GM12878 (cell line): ENCODE measurements around the gene SARS1. TPM values are rescaled to one million over a fixed set of nuclear protein-coding genes. Genes with fewer than 3 reads are reported as not detected.
A peak's percentile ranks its signal among the peaks of the same experiment; 100 is the strongest.

Experiments
- ATAC-seq: fragments of 200-7000 bp; cut with Tn5 transposase; 3 replicates; pipeline ENCODE4 v1.9.1; 2020; ENCODE audit warnings: mild to moderate bottlenecking, moderate library complexity
- BruUV-seq: library from RNA; stranded (reverse); fragments of 400-500 nt; replicated peaks from 2 replicates; lab custom pipeline; 2021; lab: Mats Ljungman, UMichigan
- CTCF ChIA-PET: fragments of 300-600 bp; sonication (Branson Sonifier 250); formaldehyde crosslinking; extraction: SDS; loops from one replicate; lab custom pipeline; 2021; ENCODE audit warnings: inconsistent platforms; lab: Yijun Ruan, JAX
- POLR2A ChIA-PET: fragments of 350-600 bp; formaldehyde crosslinking; extraction: SDS; loops from one replicate; lab custom pipeline; 2021; ENCODE audit warnings: inconsistent platforms; lab: Charles Lee
- RAD21 ChIA-PET: fragments of 300-600 bp; sonication (Branson Sonifier 250); formaldehyde crosslinking; loops from one replicate; lab custom pipeline; 2023; ENCODE audit warnings: antibody characterized with exemption; ENCODE audit not compliant: unreplicated experiment; lab: Charles Lee
- SMC1A ChIA-PET: fragments of 300-600 bp; sonication (Branson Sonifier 250); formaldehyde crosslinking; loops from one replicate; lab custom pipeline; 2023; ENCODE audit not compliant: unreplicated experiment, uncharacterized antibody; lab: Charles Lee
- DNase-seq: peaks from one replicate; pipeline ENCODE4 v3.0.0-alpha.2; 2011; ENCODE audit warnings: low read depth, low spot score
- FAIRE-seq: peaks from 3 replicates; lab custom pipeline; 2011; peaks lifted over from hg19 to GRCh38; lab: Jason Lieb, UNC
- H2AFZ ChIP-seq: 2 replicates; pipeline ENCODE4 v1.6.0; 2011; ENCODE audit warnings: low read depth, low read length, control low read depth; ENCODE audit not compliant: control insufficient read depth
- H3K27ac ChIP-seq: 2 replicates; pipeline ENCODE4 v1.5.1; 2011; ENCODE audit warnings: control low read depth; ENCODE audit not compliant: control insufficient read depth, insufficient read depth
- H3K27me3 ChIP-seq, 2 experiments: replicated peaks in 1 of 2; 2 replicates each; pipeline versions ENCODE4 v1.6.0 to v1.6.1; 2011; ENCODE audit warnings: low read length in 1 of 2; ENCODE audit not compliant: control insufficient read depth in 2 of 2, insufficient read depth in 2 of 2
- H3K36me3 ChIP-seq, 2 experiments: 2 replicates each; pipeline ENCODE4 v1.5.1; 2011; ENCODE audit warnings: low read length in 1 of 2; ENCODE audit not compliant: control insufficient read depth in 2 of 2, insufficient read depth in 2 of 2
- H3K4me1 ChIP-seq: 2 replicates; pipeline ENCODE4 v1.6.1; 2011; ENCODE audit warnings: mild to moderate bottlenecking, low read length, moderate library complexity, mixed read lengths; ENCODE audit not compliant: control insufficient read depth, insufficient read depth
- H3K4me2 ChIP-seq: 2 replicates; pipeline ENCODE4 v1.6.0; 2011; ENCODE audit warnings: control low read depth; ENCODE audit not compliant: control insufficient read depth, insufficient read depth
- H3K4me3 ChIP-seq: fragments of 200-600 bp; sonication (generic); 2 replicates; pipeline ENCODE4 v1.5.1; 2016
- H3K79me2 ChIP-seq: 2 replicates; pipeline ENCODE4 v1.6.0; 2011; ENCODE audit warnings: low read length; ENCODE audit not compliant: control insufficient read depth, insufficient read depth
- H3K9ac ChIP-seq: 2 replicates; pipeline ENCODE4 v1.8.0; 2011; ENCODE audit warnings: low read length, control low read depth, mixed read lengths; ENCODE audit not compliant: control insufficient read depth, insufficient read depth
- H3K9me3 ChIP-seq: replicated peaks from 3 replicates; pipeline ENCODE4 v1.5.1; 2011; ENCODE audit warnings: mild to moderate bottlenecking, low read length; ENCODE audit not compliant: control insufficient read depth, insufficient read depth
- H4K20me1 ChIP-seq: 2 replicates; pipeline ENCODE4 v1.6.0; 2011; ENCODE audit not compliant: control insufficient read depth, insufficient read depth
- FOXK2 ChIP-seq: fragments of 450-650 bp; IDR thresholded peaks from 2 replicates; pipeline ENCODE4 v1.6.1; 2017; ENCODE audit warnings: mild to moderate bottlenecking, moderate library complexity
- GABPA ChIP-seq: IDR thresholded peaks from 2 replicates; pipeline ENCODE4 v1.6.1; 2014; ENCODE audit warnings: antibody characterized with exemption, low read depth, mild to moderate bottlenecking, inconsistent platforms
- PAX8 ChIP-seq: fragments of 450-650 bp; IDR thresholded peaks from 2 replicates; pipeline ENCODE4 v1.6.1; 2017; ENCODE audit warnings: mild to moderate bottlenecking, moderate library complexity
- STAT1 ChIP-seq: fragments of 450-650 bp; conservative IDR thresholded peaks from 2 replicates; pipeline ENCODE4 v1.6.1; 2014; ENCODE audit warnings: antibody characterized with exemption, mild to moderate bottlenecking
- ZBTB4 ChIP-seq: fragments of 450-650 bp; formaldehyde crosslinking; IDR thresholded peaks from 2 replicates; pipeline ENCODE4 v1.4.0; 2022; ENCODE audit warnings: mild to moderate bottlenecking, moderate library complexity
- ZNF592 ChIP-seq: fragments of 450-650 bp; IDR thresholded peaks from 2 replicates; pipeline ENCODE4 v1.6.1; 2017; ENCODE audit warnings: mild to moderate bottlenecking, moderate library complexity
- WGBS: methylation state at CpG from one replicate; pipeline ENCODE4 v1.1.6; 2016; ENCODE audit warnings: low lambda C conversion rate; ENCODE audit not compliant: insufficient replicate concordance, insufficient coverage; ENCODE audit errors: missing lambda C conversion rate; 5-methylcytosine and 5-hydroxymethylcytosine counted together
- in situ Hi-C: fragments of 300-500 bp; cut with MboI; formaldehyde crosslinking; loops from 9 replicates; pipeline ENCODE4 v1.14.3; 2018; ENCODE audit warnings: mixed read lengths
- intact Hi-C: fragments of 100-400 bp; cut with micrococcal nuclease; formaldehyde crosslinking; loops from one replicate; pipeline ENCODE4 v1.14.2; 2022; ENCODE audit not compliant: unreplicated experiment
- polyA plus RNA-seq, 11 experiments: library from polyadenylated mRNA; depleted of rRNA in 4 of 11; unstranded in 6 of 11; stranded (reverse) in 5 of 11; fragments of >200 nt; fragmentation: Nextera tagmentation in 4 of 11; fragmentation: Illumina TruSeq in 1 of 11; extraction: Ambion mirVana in 4 of 11; extraction: Trizol in 1 of 11; gene quantifications; 1 replicate in 1 of 11; 2 replicates in 10 of 11; pipeline versions ENCODE4 v1.2.1 to v1.2.3, GENCODE V29; 2011 to 2016; ENCODE audit warnings: inconsistent platforms in 2 of 11, missing spikeins in 2 of 11, low read depth in 1 of 11
- total RNA-seq, 4 experiments: library from RNA; depleted of rRNA in 3 of 4; stranded (reverse); fragments of >200 nt in 3 of 4; fragmentation: Illumina TruSeq in 1 of 4; extraction: Trizol in 1 of 4; gene quantifications; 2 replicates each; pipeline versions ENCODE4 v1.2.1 to v1.2.3, GENCODE V29; 2013 to 2021

The SARS1 gene
- total and polyA plus RNA-seq, 10 of the 15 experiments (the other 5 are each of a cell fraction or from before 2014, with no cell fraction given), result 103 to 202 (median 138) TPM

GRCh38 chr1:109237512-109237911 is 23.8 kb downstream of the SARS1 start:
- ChIA-PET POLR2A (no interaction called here), RAD21 (no interaction called here), SMC1A (no interaction called here), CTCF (interaction anchor here (1.3 to 2.4 kb wide), 2 partner anchors 36 to 165 kb away, joined by 4 to 11 read pairs; no protein-coding TSS in a partner anchor)
- Histone ChIP-seq H3K4me3 (no peak overlapping the region), H3K9ac (no peak overlapping the region), H3K9me3 (no peaks in the 10 kb centered on the region), H3K27me3 (no peaks in the 10 kb centered on the region), H3K27ac (no peak overlapping the region), H3K4me2 (no peak overlapping the region), H3K36me3 (peaks cover 18 to 37% of the 10 kb centered on the region in 2 experiments), H4K20me1 (no peaks in the 10 kb centered on the region), H2AFZ (no peak overlapping the region), H3K4me1 (no peaks in the 10 kb centered on the region), H3K79me2 (no peaks in the 10 kb centered on the region)
- no peak for DNase-seq
- TF ChIP-seq GABPA, result no peak
- no peak for TF ChIP-seq PAX8
- TF ChIP-seq ZNF592, result no peak
- TF ChIP-seq STAT1, result no peak
- no peak for TF ChIP-seq FOXK2
- no peak for TF ChIP-seq ZBTB4 (CRISPR knock-in tag)
- WGBS, result 100% methylated on average over 3 of the region's 3 CpGs
- FAIRE-seq, result no peak
- ATAC-seq, result no peak
- in situ Hi-C loops (no loop called here), intact Hi-C loops (no loop called here)
- TSS peak; percentile 57 for BruUV-seq
